IPS-15b (cell line): ENCODE measurements around the gene SH3BP5.

Experiments used
- H3K27me3 ChIP-seq: one replicate; pipeline ENCODE4 v1.6.1; 2013; ENCODE audit warnings: low read length; ENCODE audit not compliant: control insufficient read depth, insufficient read depth
- H3K36me3 ChIP-seq: one replicate; pipeline ENCODE4 v1.6.1; 2013; ENCODE audit warnings: low read length; ENCODE audit not compliant: control insufficient read depth, insufficient read depth
- H3K4me1 ChIP-seq: one replicate; pipeline ENCODE4 v1.6.1; 2013; ENCODE audit warnings: mild to moderate bottlenecking, low read length; ENCODE audit not compliant: control insufficient read depth, insufficient read depth
- H3K4me3 ChIP-seq: one replicate; pipeline ENCODE4 v1.5.1; 2013; ENCODE audit warnings: low read depth, low read length
- H3K9ac ChIP-seq: one replicate; pipeline ENCODE4 v1.6.1; 2013; ENCODE audit warnings: low read depth, mild to moderate bottlenecking, low read length
- H3K9me3 ChIP-seq: one replicate; pipeline ENCODE4 v1.6.1; 2013; ENCODE audit warnings: mild to moderate bottlenecking, low read length; ENCODE audit not compliant: control insufficient read depth, insufficient read depth

SH3BP5 gene

DNA sequence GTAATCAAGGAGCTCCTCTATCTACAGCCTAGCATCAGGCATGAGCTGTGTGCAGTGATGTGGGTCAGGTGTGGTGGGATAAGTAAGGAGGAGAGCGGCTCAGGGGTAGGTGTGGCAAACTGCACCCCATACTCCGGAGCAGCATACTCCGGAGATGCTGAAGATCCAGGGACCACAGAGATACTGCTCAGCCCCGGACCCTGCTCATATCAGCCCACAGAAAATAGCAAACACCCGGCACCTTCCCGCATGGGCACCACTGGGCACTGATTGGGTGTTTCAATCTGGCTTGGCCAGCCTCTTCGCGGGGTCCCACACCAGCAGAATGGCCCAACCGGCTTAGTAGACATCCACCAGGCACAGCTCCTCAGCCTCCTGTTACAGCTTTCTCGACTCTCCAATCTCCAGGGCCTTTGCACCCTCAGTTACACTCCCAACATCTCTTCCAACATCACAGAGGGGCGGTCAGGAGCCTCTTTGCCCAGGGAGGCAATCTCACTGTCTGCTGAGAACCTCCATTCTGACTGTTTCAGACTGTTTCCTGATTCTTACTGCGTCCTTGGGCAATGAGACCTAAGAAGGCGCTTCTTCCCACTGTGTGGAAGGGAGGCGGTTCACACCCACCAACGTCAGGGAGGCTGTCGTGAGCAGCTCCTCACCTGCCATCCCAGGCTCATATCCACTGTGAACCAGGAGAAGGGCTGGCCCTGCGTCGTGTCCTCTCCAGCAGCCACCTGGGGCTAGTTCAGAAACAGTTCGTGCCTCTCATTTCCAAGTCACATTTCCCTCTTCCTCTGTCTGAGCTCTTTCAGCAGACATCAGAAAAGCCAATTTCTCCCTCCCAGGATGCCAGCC is 66.5 kb downstream of the SH3BP5 start:
- no peaks in the 10 kb centered on the region for H3K4me1 ChIP-seq
- no peaks in the 10 kb centered on the region for H3K27me3 ChIP-seq

GRCh38 chr3:15264486-15264885 is 67.9 kb downstream of the SH3BP5 start:
- H3K9me3 ChIP-seq: no peaks in the 10 kb centered on the region
- no peak overlapping the region for H3K4me3 ChIP-seq
- no peaks in the 10 kb centered on the region for H3K27me3 ChIP-seq
- no peaks in the 10 kb centered on the region for H3K4me1 ChIP-seq
- no peak overlapping the region for H3K9ac ChIP-seq
- H3K36me3 ChIP-seq: no peaks in the 10 kb centered on the region

More for the DNA sequence above, 66.5 kb downstream of the SH3BP5 start:
- H3K9me3 ChIP-seq: no peaks in the 10 kb centered on the region
- H3K9ac ChIP-seq: no peak overlapping the region
- H3K36me3 ChIP-seq: no peaks in the 10 kb centered on the region
- H3K4me3 ChIP-seq: no peak overlapping the region

DNA sequence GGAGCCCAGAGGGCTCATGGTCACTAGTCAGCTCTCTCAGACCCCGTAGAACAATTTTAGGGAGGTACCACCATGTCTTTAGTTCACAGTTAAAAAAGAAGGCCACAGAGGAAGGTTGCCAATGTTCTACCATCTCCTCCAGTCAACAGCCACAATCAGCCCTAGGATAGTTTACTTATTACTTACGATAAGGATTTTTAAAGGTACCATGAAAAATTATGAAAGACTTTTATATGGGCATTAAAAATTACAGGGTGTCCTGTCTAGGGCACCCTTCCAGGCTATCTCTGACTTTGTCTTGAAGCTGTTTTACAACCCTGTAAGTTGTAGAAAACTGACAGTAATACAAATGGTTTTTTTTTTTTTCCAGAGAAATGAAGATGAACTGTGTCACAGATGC is 68.5 kb downstream of the SH3BP5 start:
- Histone ChIP-seq H3K36me3 (no peaks in the 10 kb centered on the region), H3K9ac (no peak overlapping the region), H3K27me3 (no peaks in the 10 kb centered on the region), H3K4me3 (no peak overlapping the region), H3K9me3 (no peaks in the 10 kb centered on the region), H3K4me1 (no peaks in the 10 kb centered on the region)

- no peaks in the 10 kb centered on the region for H3K36me3 ChIP-seq
- no peak overlapping the region for H3K9ac ChIP-seq
- no peaks in the 10 kb centered on the region for H3K4me1 ChIP-seq
- no peaks in the 10 kb centered on the region for H3K9me3 ChIP-seq
- no peak overlapping the region for H3K4me3 ChIP-seq
- H3K27me3 ChIP-seq: no peaks in the 10 kb centered on the region
These were observed 69.3 kb downstream of the SH3BP5 start for GRCh38 chr3:15263120-15263519.

DNA sequence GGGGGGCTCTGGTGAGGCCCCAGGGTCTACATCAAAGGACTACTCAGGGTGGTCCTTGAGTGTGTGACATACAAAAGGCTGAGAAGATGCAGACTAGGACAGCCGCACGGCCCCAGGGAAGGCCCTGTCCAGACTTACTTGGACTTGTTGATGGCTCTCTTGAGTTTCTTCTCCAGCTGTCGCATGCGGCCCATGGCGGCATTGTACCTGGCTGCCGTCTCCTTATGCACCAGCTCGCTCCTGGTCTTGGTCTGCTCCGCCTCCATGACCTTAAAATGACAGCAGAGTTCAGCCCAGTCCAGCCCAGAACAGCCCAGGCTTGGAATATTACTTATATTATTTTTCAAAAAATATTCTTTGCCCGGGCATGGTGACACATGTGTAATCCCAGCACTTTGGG is 70.4 kb downstream of the SH3BP5 start:
- Histone ChIP-seq H3K9me3 (no peaks in the 10 kb centered on the region), H3K4me3 (no peak overlapping the region), H3K4me1 (no peaks in the 10 kb centered on the region), H3K36me3 (no peaks in the 10 kb centered on the region), H3K27me3 (no peaks in the 10 kb centered on the region), H3K9ac (no peak overlapping the region)

GRCh38 chr3:15261274-15261673 is 71.1 kb downstream of the SH3BP5 start:
- Histone ChIP-seq H3K4me3 (no peak overlapping the region), H3K9ac (no peak overlapping the region), H3K9me3 (no peaks in the 10 kb centered on the region), H3K36me3 (no peaks in the 10 kb centered on the region), H3K4me1 (no peaks in the 10 kb centered on the region), H3K27me3 (no peaks in the 10 kb centered on the region)

DNA sequence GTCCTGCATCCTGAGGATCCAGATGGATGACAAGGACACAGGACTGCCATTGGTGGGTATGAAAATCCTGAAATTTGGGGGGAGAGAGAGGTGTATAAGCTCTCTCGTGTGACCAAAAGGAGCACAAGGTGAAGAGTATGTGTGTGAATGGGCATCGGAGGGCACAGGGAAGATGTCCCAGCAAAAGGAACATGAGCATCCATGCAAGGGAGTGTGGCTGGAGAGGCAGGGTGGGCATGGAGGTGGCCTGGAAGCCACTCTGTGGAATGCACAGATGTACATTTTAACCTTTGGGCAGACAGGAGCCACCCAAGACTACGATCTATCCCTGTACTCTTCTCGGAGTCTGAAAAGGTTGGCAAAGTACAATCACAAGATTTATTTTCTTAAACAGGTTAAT is 71.9 kb downstream of the SH3BP5 start:
- H3K36me3 ChIP-seq: no peaks in the 10 kb centered on the region
- no peak overlapping the region for H3K9ac ChIP-seq
- no peaks in the 10 kb centered on the region for H3K9me3 ChIP-seq
- no peak overlapping the region for H3K4me3 ChIP-seq
- no peaks in the 10 kb centered on the region for H3K4me1 ChIP-seq
- H3K27me3 ChIP-seq: no peaks in the 10 kb centered on the region

- Histone ChIP-seq H3K9me3 (no peaks in the 10 kb centered on the region), H3K4me1 (no peaks in the 10 kb centered on the region), H3K27me3 (no peaks in the 10 kb centered on the region), H3K4me3 (no peak overlapping the region), H3K9ac (no peak overlapping the region), H3K36me3 (no peaks in the 10 kb centered on the region)
These were observed 73.7 kb downstream of the SH3BP5 start for GRCh38 chr3:15258720-15259119.

- Histone ChIP-seq H3K4me1 (no peaks in the 10 kb centered on the region), H3K9ac (no peak overlapping the region), H3K36me3 (no peaks in the 10 kb centered on the region), H3K4me3 (no peak overlapping the region), H3K9me3 (no peaks in the 10 kb centered on the region), H3K27me3 (no peaks in the 10 kb centered on the region)
These were observed 75.5 kb downstream of the SH3BP5 start for GRCh38 chr3:15256861-15257341.

- Histone ChIP-seq H3K9ac (no peak overlapping the region), H3K27me3 (no peaks in the 10 kb centered on the region), H3K36me3 (peaks cover 2% of the 10 kb centered on the region), H3K4me1 (no peaks in the 10 kb centered on the region), H3K4me3 (no peak overlapping the region), H3K9me3 (no peaks in the 10 kb centered on the region)
These were observed 77.2 kb downstream of the SH3BP5 start for GRCh38 chr3:15255215-15255614.

- no peak overlapping the region for H3K9ac ChIP-seq
- no peaks in the 10 kb centered on the region for H3K9me3 ChIP-seq
- no peaks in the 10 kb centered on the region for H3K27me3 ChIP-seq
- H3K4me1 ChIP-seq: no peaks in the 10 kb centered on the region
- no peak overlapping the region for H3K4me3 ChIP-seq
- H3K36me3 ChIP-seq: peaks cover 2% of the 10 kb centered on the region
These were observed 79.2 kb downstream of the SH3BP5 start for GRCh38 chr3:15253023-15253697.

- Histone ChIP-seq H3K4me1 (no peaks in the 10 kb centered on the region), H3K9ac (no peak overlapping the region), H3K27me3 (no peaks in the 10 kb centered on the region), H3K9me3 (no peaks in the 10 kb centered on the region), H3K4me3 (no peak overlapping the region), H3K36me3 (peaks cover 9% of the 10 kb centered on the region)
These were observed 86.2 kb downstream of the SH3BP5 start for GRCh38 chr3:15246186-15246585.
